Fibroblast of gingiva (primary cell): ENCODE measurements around the gene FAM47C.
"Not testable (repeated sequence)": the region's sequence is repeated elsewhere in the genome, so short reads cannot be mapped to it uniquely, and the experiment has no call there.

ENCODE experiments used
- DNase-seq: peaks from one replicate; pipeline ENCODE4 v3.0.0-alpha.2; 2011; ENCODE audit warnings: low read depth

The FAM47C gene

DNA sequence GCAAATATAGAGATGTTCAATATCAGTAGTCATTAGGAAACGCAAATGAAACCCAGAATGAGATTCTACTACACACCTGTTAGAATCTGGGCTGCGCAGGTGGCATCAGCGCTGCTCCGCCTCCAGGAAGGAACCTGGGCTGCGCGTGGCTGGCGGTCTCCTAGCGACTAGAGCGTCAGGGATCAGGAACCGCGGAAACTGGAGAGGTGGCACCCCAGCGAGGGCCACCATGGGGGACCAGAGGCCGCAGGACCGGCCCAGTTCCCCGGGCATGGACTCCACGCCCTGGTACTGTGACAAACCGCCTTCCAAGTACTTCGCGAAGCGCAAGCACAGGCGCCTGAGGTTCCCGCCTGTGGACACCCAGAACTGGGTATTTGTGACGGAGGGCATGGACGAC lies at the start of gene FAM47C:
Gene FAM47C, plus strand, starts transcription at position 185 of the 400 bp plus-strand sequence. Its CDS starts 45 bp downstream, at position 230.
- DNase-seq, result not testable (repeated sequence)

DNA sequence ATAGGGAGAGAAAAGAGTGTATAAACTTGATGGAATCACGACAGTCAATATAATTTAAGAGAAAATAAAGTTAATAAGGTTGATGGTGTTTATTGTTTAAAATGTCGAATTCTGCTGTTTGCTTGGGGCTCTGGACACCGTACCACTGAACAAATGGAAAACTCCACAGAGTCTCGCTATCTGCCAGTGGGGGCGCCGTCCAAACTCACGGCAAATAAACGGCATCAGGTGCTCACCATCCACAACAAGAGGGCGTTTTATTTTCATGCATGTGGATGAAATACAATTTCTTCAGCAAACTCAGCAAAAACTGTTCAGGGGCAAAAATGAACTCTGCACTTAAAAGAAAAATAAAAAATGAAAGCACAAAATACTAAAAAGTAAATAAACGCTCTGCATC lies 46.6 kb upstream of the FAM47C start:
- no peak for DNase-seq

DNA sequence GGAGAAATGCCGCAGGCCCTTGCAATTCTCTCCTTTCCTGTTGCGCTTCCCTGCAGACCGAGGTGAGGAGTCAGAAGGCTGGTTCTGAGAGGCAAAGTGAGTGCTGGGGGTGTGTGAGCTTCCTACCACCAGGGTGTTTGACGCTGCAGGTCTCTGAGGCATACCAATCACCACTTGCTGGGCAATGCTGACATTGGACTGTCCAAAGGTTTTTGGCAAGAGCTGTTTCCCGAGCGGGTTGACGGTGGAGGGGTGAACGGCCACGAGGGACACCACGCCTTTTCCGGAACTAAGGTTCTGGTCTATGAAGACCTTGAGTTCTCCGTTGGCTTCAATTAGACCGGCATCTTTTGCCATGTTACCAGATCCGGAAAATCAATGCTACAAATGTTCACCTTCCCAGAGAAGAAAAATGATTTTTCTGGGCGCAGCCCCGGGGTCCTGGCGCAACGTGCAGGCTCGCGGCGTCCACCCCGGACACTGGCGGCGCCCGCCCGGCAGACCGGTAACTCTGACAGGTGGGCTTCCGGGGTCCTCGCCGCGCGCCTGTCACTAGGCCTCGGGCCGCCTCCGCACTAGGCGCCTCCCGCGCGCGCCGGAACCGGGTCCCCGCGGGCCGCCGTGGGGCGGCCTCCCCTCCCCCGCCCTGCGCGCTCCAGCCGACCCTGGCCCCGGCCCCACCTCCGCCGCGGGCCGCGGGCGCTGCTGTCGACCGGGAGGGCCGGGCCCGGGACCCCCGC lies 44.9 kb upstream of the FAM47C start:
- DNase-seq, result no peak

DNA sequence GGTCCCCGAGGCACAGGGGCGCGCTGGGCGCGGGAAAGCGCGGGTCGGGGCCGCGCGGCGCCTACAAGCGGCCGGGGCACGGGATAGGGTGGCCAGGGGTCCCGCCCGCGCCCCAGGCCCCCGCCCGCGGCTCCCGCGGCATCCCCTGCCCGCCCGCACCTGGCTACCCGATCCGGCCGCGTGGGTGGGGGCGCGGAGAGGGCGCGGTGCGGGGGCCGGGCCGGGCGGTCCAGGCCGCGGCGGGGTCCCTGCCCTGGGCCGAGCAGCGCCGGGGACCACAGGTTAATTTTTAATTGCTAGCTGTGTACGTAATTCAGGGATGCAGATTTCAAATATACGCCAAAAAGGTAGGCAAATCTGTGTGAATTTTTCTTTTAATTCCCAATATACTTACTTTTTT lies 44.3 kb upstream of the FAM47C start:
- no peak for DNase-seq

DNA sequence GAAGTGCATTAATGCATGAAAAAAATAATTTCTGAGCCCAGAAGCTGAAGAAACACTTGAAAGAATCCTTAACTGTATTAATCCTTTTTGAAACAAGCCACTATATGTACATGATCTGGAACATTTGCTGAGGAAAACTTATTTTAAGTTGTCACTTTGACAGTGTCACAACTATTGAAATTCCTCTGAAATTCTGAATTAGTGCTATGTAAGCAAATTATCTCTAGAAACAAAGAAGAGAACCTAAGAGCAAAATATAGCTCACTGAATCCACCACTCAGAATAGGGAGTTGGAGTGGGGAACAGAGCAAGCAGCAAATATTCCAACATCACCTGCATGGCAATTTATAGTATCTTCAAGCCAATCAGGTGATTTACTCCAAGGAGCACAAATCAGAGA lies 34.6 kb upstream of the FAM47C start:
- no peak for DNase-seq

DNA sequence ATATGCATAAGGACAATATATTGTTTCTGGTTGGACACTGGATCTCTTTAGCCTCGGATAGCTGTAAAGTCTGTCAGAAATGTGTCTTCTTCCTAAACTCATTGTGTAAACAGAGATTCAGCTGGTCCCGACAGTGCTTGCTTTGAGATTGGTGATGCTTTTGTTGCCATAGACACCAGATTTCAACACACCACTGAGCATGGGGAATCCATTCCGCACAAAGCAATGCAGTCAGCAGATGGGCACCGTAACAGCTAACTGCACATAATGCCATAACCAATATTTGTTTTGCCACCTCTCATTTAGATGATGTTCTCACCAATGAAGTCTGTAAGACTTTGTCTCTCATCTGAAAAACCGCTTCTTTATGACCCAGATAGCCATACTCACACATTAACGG lies 33.3 kb upstream of the FAM47C start:
- no peak for DNase-seq

DNA sequence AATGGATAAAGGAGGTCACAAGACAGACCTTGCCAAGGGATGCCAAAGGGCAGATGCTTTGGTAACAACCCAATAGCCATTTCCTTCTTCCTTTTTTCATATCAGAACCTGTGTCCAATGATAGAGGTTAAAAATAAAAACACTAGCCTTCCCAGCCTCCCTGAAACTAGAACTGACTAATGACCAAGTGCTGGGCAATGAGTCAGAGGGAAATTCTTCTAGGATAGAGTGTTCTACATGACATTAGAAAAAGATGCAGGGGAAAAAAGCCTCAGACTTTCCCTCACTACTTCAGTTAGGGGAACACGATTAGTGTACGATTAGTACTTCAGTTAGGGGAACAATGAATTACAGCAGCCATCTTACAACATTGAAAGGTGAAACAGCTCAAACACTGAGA lies 29.3 kb upstream of the FAM47C start:
- peak; percentile 1 for DNase-seq

DNA sequence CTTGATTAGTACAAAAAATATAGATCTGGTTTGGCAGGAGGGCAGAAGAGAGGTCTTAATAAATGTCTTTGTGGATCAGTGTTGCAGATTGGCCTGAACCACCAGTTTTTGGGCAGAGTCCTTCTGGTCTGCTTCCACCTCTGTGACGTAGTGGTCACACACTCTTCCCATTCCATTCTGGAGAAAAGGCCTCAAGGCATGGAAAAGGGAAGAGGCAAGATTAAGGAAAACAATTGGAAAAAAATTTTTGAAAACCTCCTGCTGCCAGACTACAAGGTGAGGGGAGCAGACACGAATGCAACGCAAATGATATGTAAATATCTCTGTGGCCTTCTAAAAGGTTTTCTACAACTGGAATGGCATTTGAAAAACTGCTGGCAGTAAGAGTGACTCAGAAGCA lies 24.3 kb upstream of the FAM47C start:
- no peak for DNase-seq

DNA sequence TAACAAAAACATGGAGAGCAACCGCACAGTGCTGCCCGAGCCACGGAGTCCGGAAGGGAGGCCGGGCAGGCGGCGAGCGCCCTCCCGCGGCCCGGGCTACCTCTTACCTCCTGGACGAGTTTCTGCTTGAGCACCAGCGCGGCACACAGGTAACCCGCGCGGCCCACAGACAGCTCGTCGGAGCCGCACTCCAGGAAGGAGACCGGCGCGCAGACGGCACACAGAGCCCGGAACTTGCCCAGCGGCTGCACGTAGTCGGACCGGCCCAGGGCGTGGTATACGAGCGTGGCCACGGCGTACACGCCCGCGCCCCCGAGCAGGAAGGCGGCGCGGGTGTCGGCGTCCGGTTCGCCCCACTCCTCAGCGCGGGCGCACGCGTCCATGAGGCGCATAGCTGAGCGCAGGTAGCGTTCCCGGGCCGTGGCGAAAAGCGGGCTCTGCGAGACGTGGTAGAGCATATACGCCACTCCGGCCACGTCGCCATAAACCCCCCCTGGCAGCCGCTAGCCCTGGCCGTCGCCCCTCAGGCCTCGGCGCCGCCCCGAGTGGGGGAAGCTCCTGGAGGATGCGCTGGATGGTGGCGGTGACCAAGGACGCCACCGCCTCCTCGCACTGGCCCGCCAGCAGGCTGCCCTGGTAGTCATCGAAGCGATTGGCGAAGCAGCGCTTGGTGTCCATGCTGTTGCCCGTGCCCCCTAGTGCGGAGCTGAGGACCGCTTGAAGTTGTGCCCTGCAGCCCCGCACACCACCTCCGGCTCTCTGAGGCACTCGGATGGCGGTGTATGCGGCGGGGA lies 22.6 kb upstream of the FAM47C start:
- DNase-seq, result peak; percentile 1

DNA sequence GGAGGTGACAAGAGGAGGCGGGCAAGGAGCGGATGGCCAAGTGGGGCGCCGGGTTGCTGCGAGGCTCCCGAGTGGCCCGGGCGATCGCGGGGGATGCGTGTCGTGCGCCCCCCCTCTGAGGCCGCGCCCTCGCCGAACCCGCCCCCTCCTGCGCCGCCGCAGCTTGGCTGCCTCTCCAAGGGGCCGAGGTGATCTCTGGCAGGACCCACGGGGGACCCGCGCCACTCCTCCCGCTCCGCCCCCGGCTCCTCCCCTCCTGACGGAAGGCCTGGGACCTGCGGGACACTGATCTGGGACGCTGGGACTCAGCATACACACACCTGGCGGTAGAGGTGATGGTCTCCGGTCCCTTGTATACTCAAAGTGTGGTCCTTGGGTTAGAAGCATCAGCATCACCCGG lies 21.9 kb upstream of the FAM47C start:
- no peak for DNase-seq

DNA sequence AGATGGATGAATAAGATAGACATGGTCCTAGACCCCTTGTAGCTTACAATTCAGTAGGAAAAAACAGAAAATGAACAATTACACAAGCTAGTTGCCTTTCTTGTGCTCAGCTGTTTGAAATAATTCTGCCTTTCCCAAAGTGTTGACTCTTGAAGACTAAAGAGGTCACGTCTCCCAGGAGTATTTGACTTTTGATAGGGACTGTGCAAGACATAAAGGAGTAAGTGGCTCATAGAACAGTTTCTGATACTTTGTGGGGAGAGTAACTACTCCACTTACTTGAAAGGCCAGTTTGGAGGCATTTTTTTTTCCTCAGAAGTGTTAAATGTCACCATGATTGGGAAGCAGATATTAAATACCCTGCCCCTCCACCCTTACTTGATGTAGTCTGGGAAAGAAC lies 21.0 kb upstream of the FAM47C start:
- not testable (repeated sequence) for DNase-seq

DNA sequence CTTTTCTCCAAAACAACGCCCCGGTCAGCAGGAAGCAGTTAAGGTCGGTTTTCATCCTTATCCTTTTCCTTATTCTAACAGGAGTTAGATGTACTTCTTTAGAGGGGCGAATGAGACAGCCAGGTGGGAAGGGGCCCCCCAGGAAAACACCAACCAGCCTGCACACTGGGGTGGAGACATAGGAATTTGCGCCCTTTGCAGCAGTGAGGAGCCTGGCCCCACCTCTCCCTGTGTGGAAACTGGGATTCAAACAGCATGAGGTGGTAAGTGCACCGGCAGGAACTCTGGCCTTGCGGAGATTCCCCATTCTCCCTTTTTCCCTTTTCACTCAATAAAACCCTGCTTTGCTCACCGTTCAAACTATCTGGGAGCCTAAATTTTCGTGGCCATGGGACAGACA lies 8.0 kb upstream of the FAM47C start:
- no peak for DNase-seq

DNA sequence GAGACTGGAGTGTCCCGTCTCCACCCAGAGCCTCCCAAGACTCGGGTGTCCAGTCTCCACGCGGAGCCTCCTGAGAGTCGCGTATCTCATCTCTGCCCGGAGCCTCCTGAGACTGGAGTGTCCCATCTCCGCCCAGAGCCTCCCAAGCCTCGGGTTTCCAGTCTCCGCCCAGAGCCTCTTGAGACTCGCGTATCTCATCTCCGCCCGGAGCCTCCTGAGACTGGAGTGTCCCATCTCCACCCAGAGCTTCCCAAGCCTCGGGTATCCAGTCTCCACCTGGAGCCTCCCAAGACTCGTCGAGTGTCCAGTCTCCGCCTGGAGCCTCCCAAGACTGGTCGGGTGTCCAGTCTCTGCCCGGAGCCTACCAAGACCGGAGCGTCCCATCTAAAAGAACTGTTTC lies 2.3 kb downstream of the FAM47C start:
- DNase-seq, result no peak

DNA sequence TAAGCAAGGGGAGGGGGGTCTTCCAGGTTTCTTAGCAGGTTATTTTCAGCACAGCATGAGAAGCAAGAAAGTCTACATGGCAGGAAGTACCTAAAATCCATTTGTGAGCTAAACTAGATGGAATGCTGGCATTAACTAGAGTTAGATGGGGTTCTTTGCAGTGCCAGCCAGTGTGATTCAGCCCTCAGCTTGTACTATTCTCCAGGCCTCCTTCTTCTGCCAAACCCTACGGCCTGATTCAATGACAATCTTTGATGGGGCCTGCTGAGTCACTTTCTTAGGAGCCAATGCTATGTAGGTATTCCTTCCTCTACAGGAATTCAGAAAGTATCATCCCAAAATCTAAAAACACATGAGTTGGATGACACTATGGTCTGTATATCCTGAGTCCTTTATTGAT lies 26.1 kb downstream of the FAM47C start:
- not testable (repeated sequence) for DNase-seq

DNA sequence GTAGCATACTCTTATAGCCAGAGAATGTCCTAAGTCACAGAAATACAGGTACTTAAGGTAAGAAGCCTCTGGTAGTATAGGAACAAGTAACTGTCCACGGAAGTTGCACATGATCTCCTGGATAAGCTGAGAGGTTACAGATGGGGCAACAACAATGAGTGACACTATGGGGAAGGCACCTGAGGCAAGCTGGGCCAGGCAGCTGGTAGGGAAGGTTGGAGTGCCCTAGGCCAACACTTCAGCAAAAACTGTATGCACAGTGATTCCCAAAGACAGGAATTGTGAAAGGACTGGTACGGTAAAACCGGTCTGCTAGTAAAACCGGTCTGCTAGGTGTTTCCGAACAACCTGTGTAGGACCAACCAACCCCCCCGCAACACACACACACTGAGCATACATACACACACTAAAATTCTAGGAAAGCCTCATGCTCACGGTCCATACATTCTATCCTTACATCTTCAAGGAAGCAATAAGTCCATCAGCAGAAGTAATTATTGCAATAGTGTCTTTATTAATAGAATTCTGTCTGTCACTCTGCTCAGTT lies 28.6 kb downstream of the FAM47C start:
- not testable (repeated sequence) for DNase-seq

DNA sequence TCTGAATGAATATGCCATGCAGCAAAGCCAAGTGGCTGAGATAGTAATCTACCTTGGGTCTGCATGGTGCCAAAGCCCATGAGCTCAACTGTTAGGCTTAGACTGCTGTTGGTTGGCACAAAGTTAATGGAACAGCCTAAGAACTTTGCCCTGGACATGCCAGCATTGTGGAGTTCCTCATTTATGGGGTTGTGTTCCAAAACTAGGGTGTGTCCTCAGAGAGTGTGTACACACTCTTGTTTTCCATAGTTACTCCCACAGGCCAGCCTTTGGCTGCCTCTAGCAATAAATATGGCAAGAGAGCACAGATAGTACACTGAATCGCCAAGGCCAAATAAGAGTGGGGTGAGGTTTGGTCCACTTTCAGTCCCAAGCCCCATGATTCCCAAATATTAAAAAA lies 30.6 kb downstream of the FAM47C start:
- DNase-seq, result not testable (repeated sequence)

DNA sequence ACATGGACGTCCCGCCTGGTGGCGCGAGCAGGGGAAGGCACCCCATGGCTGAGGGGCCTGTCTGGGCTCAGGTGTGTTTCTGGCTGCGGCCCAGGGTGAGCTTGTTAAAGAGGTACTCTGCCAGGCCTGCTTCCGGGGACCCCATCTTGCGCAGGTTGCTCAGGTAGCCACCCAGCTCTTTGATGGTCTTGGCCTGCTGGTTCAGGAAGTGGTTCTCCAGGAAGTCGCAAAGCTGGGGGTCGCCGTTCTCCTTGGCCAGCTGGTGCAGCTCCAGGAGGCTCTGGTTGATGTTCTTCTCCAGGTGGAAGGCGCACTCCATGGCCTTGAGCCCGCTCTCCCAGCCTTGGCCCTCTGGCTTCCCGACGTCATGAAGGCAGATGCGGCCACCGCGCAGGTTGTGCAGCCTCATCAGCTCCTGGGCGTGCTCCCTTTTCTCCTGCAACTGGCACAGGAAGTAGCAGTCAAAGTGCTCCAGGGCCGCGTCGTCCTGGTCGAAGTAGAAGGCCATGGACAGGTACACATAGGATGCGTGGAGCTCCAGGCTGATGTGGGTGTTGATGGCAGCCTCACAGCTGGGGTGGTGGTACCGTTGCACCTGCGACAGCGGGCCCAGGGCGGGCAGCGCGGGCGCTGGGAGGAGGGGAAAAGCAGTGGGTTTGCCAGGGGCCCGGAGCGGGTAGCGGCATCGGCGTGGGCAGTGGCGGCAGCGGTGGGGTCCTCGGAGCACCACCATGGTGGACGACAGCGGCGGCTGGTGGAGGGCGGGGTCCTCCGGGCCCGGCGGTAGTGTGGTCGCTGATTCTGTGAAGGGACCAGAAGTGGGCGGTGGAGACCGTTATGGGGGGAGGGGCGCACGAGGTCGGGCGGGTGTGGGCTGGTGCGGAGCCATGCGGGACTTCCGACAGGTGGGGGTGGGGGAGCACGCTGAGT lies 35.1 kb downstream of the FAM47C start:
- DNase-seq, result not testable (repeated sequence)

DNA sequence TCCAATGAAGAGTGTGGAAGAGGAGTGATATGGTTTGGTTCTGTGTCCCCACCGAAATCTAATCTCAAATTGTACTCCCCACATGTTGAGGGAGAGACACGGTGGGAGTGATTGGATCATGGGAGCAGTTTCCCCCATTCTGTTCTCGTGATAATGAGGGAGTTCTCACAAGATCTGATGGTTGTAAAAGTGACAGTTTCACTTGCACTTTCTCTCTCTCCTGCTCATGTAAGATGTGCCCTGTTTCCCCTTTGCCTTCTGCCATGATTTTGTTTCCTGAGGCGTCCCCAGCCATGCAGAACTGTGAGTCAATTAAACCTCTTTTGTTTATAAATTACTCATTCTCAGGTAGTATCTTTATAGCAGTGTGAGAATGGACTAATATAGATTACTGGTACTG lies 39.6 kb downstream of the FAM47C start:
- no peak for DNase-seq

DNA sequence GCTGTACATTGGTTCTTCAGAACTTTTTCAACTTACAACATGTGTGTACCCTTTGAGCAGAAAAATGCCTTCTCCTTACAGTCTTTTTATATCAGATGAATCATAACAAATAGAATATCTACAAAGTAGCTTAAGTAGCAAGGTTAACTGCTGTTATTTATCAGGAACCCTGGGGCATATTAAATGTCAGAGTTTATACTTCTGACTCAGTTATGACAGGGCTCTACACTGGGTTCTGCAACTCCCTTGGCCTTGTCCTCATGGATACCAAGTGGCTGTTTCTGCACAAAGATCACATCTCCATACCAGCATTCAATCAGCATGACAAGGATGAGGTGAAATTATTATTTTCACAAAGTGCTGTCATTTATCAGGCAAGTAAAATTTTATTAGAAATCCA lies 49.4 kb downstream of the FAM47C start:
- DNase-seq, result not testable (repeated sequence)

DNA sequence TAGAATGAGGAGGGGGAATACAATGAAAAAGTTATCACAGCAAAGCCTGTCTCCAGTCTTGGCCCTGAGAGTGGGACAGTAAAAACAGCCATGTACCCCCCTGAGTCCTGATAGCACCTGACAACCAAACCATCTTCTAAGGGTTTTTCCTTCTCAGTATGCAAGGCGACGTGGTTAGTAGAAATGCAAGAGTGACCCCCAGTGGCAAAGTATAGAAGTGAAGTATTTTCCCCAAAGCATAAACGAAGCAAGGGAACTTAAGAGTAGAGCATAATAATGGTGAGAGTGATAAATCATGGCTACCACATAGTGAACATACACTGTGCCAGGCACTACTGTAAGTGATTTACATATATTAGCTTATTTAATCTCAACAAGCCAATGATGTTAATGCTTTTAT lies 52.8 kb downstream of the FAM47C start:
- peak; percentile 5 for DNase-seq
